ENCODE measurements around the gene VASP.

Gene VASP

GRCh38 chr19:45492137-45492626, 15.1 kb upstream of the VASP start:
- H3K4me3 ChIP-seq = peak overlapping the region; percentile 85
- DNase-seq (ENCODE audit: low spot score) = no peak
- no peak overlapping the region for H3K27ac ChIP-seq
- TF ChIP-seq, protein P1, sequence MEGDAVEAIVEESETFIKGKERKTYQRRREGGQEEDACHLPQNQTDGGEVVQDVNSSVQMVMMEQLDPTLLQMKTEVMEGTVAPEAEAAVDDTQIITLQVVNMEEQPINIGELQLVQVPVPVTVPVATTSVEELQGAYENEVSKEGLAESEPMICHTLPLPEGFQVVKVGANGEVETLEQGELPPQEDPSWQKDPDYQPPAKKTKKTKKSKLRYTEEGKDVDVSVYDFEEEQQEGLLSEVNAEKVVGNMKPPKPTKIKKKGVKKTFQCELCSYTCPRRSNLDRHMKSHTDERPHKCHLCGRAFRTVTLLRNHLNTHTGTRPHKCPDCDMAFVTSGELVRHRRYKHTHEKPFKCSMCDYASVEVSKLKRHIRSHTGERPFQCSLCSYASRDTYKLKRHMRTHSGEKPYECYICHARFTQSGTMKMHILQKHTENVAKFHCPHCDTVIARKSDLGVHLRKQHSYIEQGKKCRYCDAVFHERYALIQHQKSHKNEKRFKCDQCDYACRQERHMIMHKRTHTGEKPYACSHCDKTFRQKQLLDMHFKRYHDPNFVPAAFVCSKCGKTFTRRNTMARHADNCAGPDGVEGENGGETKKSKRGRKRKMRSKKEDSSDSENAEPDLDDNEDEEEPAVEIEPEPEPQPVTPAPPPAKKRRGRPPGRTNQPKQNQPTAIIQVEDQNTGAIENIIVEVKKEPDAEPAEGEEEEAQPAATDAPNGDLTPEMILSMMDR (IDR thresholded peaks at IDR 0.05) = no peak

- DNase-seq (ENCODE audit: low spot score) = no peak
- peak overlapping the region; percentile 39 to 86 for H3K27ac ChIP-seq
- TF ChIP-seq, protein P1 (IDR thresholded peaks at IDR 0.05) = no peak
Observed at GRCh38 chr19:45492627-45493470, 14.4 kb upstream of the VASP start.

DNA sequence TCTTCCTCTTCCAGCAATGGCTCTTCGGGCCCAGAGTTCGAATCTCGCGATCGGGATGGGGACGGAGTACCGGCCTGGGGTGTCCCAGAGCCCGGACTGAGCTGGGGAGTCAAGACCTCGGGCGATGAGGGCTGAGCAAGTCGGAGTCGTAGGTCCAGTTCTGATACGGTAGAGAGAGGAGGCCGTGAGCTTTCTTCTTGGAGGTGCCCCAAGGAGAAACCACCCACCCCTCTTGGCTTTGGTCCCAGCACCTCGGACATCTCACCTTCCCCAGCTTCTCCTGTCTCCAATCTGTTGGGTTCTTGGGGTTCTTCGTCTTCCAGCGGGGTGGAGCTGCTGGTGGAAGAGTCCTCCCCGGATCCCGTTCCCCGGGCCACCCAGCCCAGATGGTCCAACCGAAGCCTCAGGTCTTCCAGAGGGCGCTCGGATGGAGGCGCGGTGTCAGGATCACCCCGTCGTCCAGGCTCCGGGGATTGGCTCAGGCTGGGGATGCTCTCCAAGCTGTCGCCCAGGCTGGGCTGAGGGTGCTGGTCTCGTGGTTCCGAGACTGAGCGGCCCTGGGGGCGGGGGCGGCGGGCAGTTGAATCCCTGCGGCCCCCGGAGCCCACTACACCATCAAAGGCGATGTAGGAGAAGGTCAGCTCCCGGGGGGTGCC, 12.9 kb upstream of the VASP start:
- DNase-seq (ENCODE audit: low spot score) = no peak
- no peak overlapping the region for H3K27ac ChIP-seq
- no peak overlapping the region for H3K4me3 ChIP-seq
- TF ChIP-seq, protein P1 (IDR thresholded peaks at IDR 0.05) = no peak

More at GRCh38 chr19:45492627-45493470, 14.4 kb upstream of the VASP start:
- H3K4me3 ChIP-seq = peak overlapping the region; percentile 85

- H3K4me3 ChIP-seq = no peak overlapping the region
- H3K27ac ChIP-seq = no peak overlapping the region
- TF ChIP-seq, protein P1 (IDR thresholded peaks at IDR 0.05) = no peak
- no peak for DNase-seq (ENCODE audit: low spot score)
Observed at GRCh38 chr19:45495178-45495577, 12.1 kb upstream of the VASP start.

GRCh38 chr19:45496349-45496953, 10.8 kb upstream of the VASP start:
- TF ChIP-seq, protein P1 (IDR thresholded peaks at IDR 0.05) = no peak
- no peak for DNase-seq (ENCODE audit: low spot score)
- peak overlapping the region in 1 of 2 donors; percentile 43 for H3K27ac ChIP-seq
- peak overlapping the region; percentile 79 for H3K4me3 ChIP-seq

GRCh38 chr19:45497791-45498190, 9.5 kb upstream of the VASP start:
- Histone ChIP-seq H3K27ac (no peak overlapping the region), H3K4me3 (no peak overlapping the region)
- TF ChIP-seq, protein P1 (IDR thresholded peaks at IDR 0.05) = no peak
- DNase-seq (ENCODE audit: low spot score) = no peak

Measured in coronary artery (tissue), 2 donors.